ENCODE data around the gene ZEB2.

DNA sequence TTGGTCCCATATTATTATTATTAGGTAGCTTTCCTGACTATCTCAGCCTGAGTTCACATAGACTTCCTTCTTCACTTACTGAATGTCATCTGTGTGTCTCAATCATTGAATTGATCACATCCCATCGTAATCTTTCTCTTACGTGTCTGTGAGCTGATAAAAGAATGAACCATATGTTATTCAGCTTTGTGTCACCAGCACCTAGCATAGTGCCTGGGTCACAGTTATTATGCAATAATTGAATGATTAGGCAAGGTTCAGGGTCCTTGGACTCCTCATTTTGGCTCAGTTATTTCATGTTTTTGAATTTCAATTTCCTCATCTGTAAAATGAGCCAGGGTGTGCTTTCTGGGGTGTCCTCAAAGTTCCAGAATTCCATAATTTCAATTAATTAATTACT is 107.2 kb downstream of the ZEB2 start:
- TF ChIP-seq TCF12 (IDR thresholded peaks at IDR 0.05; ENCODE audit: low read depth, low read length) (no peak), EGR1 (IDR thresholded peaks at IDR 0.05; ENCODE audit: borderline replicate concordance, low read depth, low read length) (no peak)
- TF ChIP-seq, protein P1, sequence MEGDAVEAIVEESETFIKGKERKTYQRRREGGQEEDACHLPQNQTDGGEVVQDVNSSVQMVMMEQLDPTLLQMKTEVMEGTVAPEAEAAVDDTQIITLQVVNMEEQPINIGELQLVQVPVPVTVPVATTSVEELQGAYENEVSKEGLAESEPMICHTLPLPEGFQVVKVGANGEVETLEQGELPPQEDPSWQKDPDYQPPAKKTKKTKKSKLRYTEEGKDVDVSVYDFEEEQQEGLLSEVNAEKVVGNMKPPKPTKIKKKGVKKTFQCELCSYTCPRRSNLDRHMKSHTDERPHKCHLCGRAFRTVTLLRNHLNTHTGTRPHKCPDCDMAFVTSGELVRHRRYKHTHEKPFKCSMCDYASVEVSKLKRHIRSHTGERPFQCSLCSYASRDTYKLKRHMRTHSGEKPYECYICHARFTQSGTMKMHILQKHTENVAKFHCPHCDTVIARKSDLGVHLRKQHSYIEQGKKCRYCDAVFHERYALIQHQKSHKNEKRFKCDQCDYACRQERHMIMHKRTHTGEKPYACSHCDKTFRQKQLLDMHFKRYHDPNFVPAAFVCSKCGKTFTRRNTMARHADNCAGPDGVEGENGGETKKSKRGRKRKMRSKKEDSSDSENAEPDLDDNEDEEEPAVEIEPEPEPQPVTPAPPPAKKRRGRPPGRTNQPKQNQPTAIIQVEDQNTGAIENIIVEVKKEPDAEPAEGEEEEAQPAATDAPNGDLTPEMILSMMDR (IDR thresholded peaks at IDR 0.05; ENCODE audit: control extremely low read depth in 1 of 3, insufficient read depth in 1 of 3, low read depth in 1 of 3, low read length in 3 of 3) = no peak
- TF ChIP-seq, protein P2, sequence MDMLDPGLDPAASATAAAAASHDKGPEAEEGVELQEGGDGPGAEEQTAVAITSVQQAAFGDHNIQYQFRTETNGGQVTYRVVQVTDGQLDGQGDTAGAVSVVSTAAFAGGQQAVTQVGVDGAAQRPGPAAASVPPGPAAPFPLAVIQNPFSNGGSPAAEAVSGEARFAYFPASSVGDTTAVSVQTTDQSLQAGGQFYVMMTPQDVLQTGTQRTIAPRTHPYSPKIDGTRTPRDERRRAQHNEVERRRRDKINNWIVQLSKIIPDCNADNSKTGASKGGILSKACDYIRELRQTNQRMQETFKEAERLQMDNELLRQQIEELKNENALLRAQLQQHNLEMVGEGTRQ (IDR thresholded peaks at IDR 0.05; ENCODE audit: low read length) = no peak
